HCT116 (cell line): ENCODE measurements around the gene DAGLB. TPM values are rescaled to one million over a fixed set of nuclear protein-coding genes. Genes with fewer than 3 reads are reported as not detected.

ENCODE experiments used
- ATAC-seq: fragments of 200-7000 bp; cut with Tn5 transposase; 2 replicates; pipeline ENCODE4 v1.9.1; 2020; ENCODE audit warnings: mild to moderate bottlenecking, moderate library complexity
- BruUV-seq: library from RNA; stranded (reverse); fragments of 400-500 nt; replicated peaks from 2 replicates; lab custom pipeline; 2021; lab: Mats Ljungman, UMichigan
- CTCF ChIA-PET: fragments of 300-600 bp; sonication (Branson Sonifier 250); formaldehyde crosslinking; loops from one replicate; lab custom pipeline; 2021; ENCODE audit warnings: antibody characterized with exemption; lab: Charles Lee
- POLR2A ChIA-PET: fragments of 300-600, 350-600 bp; sonication (Branson Sonifier 250); formaldehyde crosslinking; loops from one replicate; lab custom pipeline; 2021; ENCODE audit warnings: antibody characterized with exemption; lab: Charles Lee
- RAD21 ChIA-PET, 2 experiments: fragments of 300-600 bp; sonication (Branson Sonifier 250); formaldehyde crosslinking; loops; one replicate each; lab custom pipeline; 2023; ENCODE audit warnings: low total read pairs in 2 of 2; ENCODE audit not compliant: uncharacterized antibody in 2 of 2, unreplicated experiment in 2 of 2, low non-redundant PET in 1 of 2; lab: Charles Lee
- DNase-seq: peaks from one replicate; pipeline ENCODE4 v3.0.0-alpha.2; 2010; ENCODE audit warnings: low read depth, low spot score
- H2AFZ ChIP-seq: fragments of 200-600 bp; shearing (Covaris generic), sonication (generic); 2 replicates; pipeline ENCODE4 v1.6.1; 2017; ENCODE audit warnings: low read depth, mixed run types, mixed read lengths, antibody characterized with exemption, low read length; ENCODE audit not compliant: poor library complexity, severe bottlenecking
- H3K27ac ChIP-seq: 2 replicates; pipeline ENCODE4 v1.5.1; 2012; ENCODE audit warnings: low read depth, low read length
- H3K27me3 ChIP-seq: fragments of 200-600 bp; sonication (generic); 2 replicates; pipeline ENCODE4 v1.6.1; 2016; ENCODE audit warnings: mixed run types, low read length, mixed read lengths; ENCODE audit not compliant: insufficient read depth
- H3K36me3 ChIP-seq, 2 experiments: fragments of 200-500 bp in 1 of 2; fragments of 200-600 bp in 1 of 2; sonication (Bioruptor generic) in 1 of 2; sonication (generic) in 1 of 2; 2 replicates each; pipeline versions ENCODE4 v1.5.1 to v1.6.1; 2014 to 2016; ENCODE audit warnings: low read length in 2 of 2, inconsistent platforms in 1 of 2, mixed read lengths in 1 of 2, mixed run types in 1 of 2; ENCODE audit not compliant: insufficient read depth in 2 of 2, control insufficient read depth in 1 of 2
- H3K4me1 ChIP-seq, 2 experiments: fragments of 200-600 bp in 1 of 2; sonication (generic) in 1 of 2; 2 replicates each; pipeline versions ENCODE4 v1.5.1 to v1.6.1; 2012 to 2017; ENCODE audit warnings: low read length in 2 of 2, inconsistent platforms in 1 of 2, mild to moderate bottlenecking in 1 of 2, mixed read lengths in 1 of 2, mixed run types in 1 of 2, moderate library complexity in 1 of 2; ENCODE audit not compliant: insufficient read depth in 2 of 2, control insufficient read depth in 1 of 2
- H3K4me2 ChIP-seq: fragments of 200-600 bp; sonication (generic); 2 replicates; pipeline ENCODE4 v1.6.1; 2017; ENCODE audit warnings: mixed run types, low read length, mixed read lengths
- H3K4me3 ChIP-seq, 2 experiments: fragments of 200-600 bp in 1 of 2; sonication (generic) in 1 of 2; replicated peaks in 1 of 2; 2 replicates each; pipeline ENCODE4 v1.5.1; 2011 to 2016; ENCODE audit warnings: low read length in 2 of 2, control low read depth in 1 of 2, low read depth in 1 of 2, mild to moderate bottlenecking in 1 of 2, mixed read lengths in 1 of 2, mixed run types in 1 of 2
- H3K79me2 ChIP-seq: fragments of 200-600 bp; sonication (generic); 2 replicates; pipeline ENCODE4 v1.6.1; 2017; ENCODE audit warnings: mild to moderate bottlenecking, mixed run types, low read length, moderate library complexity, mixed read lengths; ENCODE audit not compliant: insufficient read depth
- H3K9ac ChIP-seq: fragments of 200-600 bp; sonication (generic); 2 replicates; pipeline ENCODE4 v1.6.1; 2016; ENCODE audit warnings: low read length, mixed read lengths
- H3K9me2 ChIP-seq: fragments of 200-600 bp; sonication (generic), shearing (Covaris generic); 2 replicates; pipeline ENCODE4 v1.6.1; 2017; ENCODE audit warnings: mixed run types, mild to moderate bottlenecking, moderate library complexity; ENCODE audit not compliant: insufficient read depth
- H3K9me3 ChIP-seq, 2 experiments: fragments of 200-500 bp in 1 of 2; fragments of 200-600 bp in 1 of 2; sonication (Bioruptor generic) in 1 of 2; sonication (generic) in 1 of 2; 2 replicates each; pipeline ENCODE4 v1.6.1; 2014 to 2017; ENCODE audit warnings: low read length in 2 of 2, mixed read lengths in 2 of 2, inconsistent platforms in 1 of 2, low read depth in 1 of 2, mild to moderate bottlenecking in 1 of 2, mixed run types in 1 of 2, moderate library complexity in 1 of 2; ENCODE audit not compliant: control insufficient read depth in 1 of 2, insufficient read depth in 1 of 2
- H4K20me1 ChIP-seq: fragments of 200-600 bp; sonication (generic), shearing (Covaris generic); 2 replicates; pipeline ENCODE4 v1.6.1; 2017; ENCODE audit warnings: mixed run types, mild to moderate bottlenecking, moderate library complexity; ENCODE audit not compliant: insufficient read depth
- ATF3 ChIP-seq: IDR thresholded peaks from 2 replicates; pipeline ENCODE4 v1.6.1; 2012
- CEBPB ChIP-seq: IDR thresholded peaks from 2 replicates; pipeline ENCODE4 v1.6.1; 2012; ENCODE audit warnings: low read depth
- CTCF ChIP-seq, 3 experiments: fragments of 200-600 bp in 1 of 3; sonication (generic) in 1 of 3; IDR thresholded peaks in 2 of 3; conservative IDR thresholded peaks in 1 of 3; 2 replicates each; pipeline ENCODE4 v1.5.1; 2012 to 2017; ENCODE audit warnings: low read depth in 2 of 3, low read length in 2 of 3, antibody characterized with exemption in 1 of 3, borderline replicate concordance in 1 of 3, control low read depth in 1 of 3, mild to moderate bottlenecking in 1 of 3, mixed read lengths in 1 of 3, mixed run types in 1 of 3, moderate library complexity in 1 of 3; ENCODE audit not compliant: insufficient read depth in 1 of 3
- EGR1 ChIP-seq: IDR thresholded peaks from 2 replicates; pipeline ENCODE4 v1.6.1; 2012; ENCODE audit warnings: low read depth
- ELF1 ChIP-seq: IDR thresholded peaks from 2 replicates; pipeline ENCODE4 v1.6.1; 2012; ENCODE audit warnings: low read depth, borderline replicate concordance
- EZH2 ChIP-seq: fragments of 200-600 bp; sonication (generic); IDR thresholded peaks from 2 replicates; pipeline ENCODE4 v1.6.1; 2017; ENCODE audit warnings: antibody characterized with exemption, mixed run types
- EZH2phosphoT487 ChIP-seq: fragments of 200-600 bp; IDR thresholded peaks from 2 replicates; pipeline ENCODE4 v1.6.1; 2018; ENCODE audit warnings: antibody characterized with exemption, borderline replicate concordance
- FOSL1 ChIP-seq: IDR thresholded peaks from 2 replicates; pipeline ENCODE4 v1.6.1; 2012; ENCODE audit warnings: low read depth
- JUND ChIP-seq: IDR thresholded peaks from 2 replicates; pipeline ENCODE4 v1.6.1; 2012
- POLR2A ChIP-seq: IDR thresholded peaks from 2 replicates; pipeline ENCODE4 v1.7.0; 2011; ENCODE audit warnings: borderline replicate concordance; ENCODE audit not compliant: insufficient read depth, insufficient read length; ENCODE audit errors: extremely low read depth
- RAD21 ChIP-seq: IDR thresholded peaks from 2 replicates; pipeline ENCODE4 v1.6.1; 2012; ENCODE audit warnings: low read depth, mild to moderate bottlenecking
- SIN3A ChIP-seq: IDR thresholded peaks from 2 replicates; pipeline ENCODE4 v1.6.1; 2012; ENCODE audit warnings: low read depth
- SP1 ChIP-seq: IDR thresholded peaks from 2 replicates; pipeline ENCODE4 v1.6.1; 2012; ENCODE audit warnings: low read depth
- TCF7L2 ChIP-seq: IDR thresholded peaks from 2 replicates; pipeline ENCODE4 v1.7.0; 2011; ENCODE audit warnings: borderline replicate concordance, inconsistent platforms; ENCODE audit not compliant: insufficient read depth, insufficient read length; ENCODE audit errors: extremely low read depth
- YY1 ChIP-seq: IDR thresholded peaks from 2 replicates; pipeline ENCODE4 v1.6.1; 2011; ENCODE audit warnings: low read length, low read depth, moderate library complexity, mild to moderate bottlenecking; ENCODE audit not compliant: insufficient replicate concordance; ENCODE audit errors: extremely low read depth
- ZNF274 ChIP-seq: fragments of 200-500 bp; sonication (Bioruptor generic); IDR thresholded peaks from 2 replicates; pipeline ENCODE4 v1.6.1; 2014; ENCODE audit warnings: mild to moderate bottlenecking, low read depth, low read length, inconsistent platforms
- intact Hi-C: fragments of 100-400 bp; cut with micrococcal nuclease; formaldehyde crosslinking; loops from 2 replicates; pipeline ENCODE4 v1.10.0; 2022
- total RNA-seq: library from RNA; stranded (reverse); gene quantifications from one replicate; pipeline ENCODE4 v1.2.1, GENCODE V29; 2021; ENCODE audit not compliant: unreplicated experiment
- TF ChIP-seq, protein P1 (sequence below): IDR thresholded peaks from 2 replicates; pipeline ENCODE4 v1.6.1; 2012; ENCODE audit warnings: low read depth

The DAGLB gene
- total RNA-seq, 1 experiment from 2014 or later: 30.2 TPM

DNA sequence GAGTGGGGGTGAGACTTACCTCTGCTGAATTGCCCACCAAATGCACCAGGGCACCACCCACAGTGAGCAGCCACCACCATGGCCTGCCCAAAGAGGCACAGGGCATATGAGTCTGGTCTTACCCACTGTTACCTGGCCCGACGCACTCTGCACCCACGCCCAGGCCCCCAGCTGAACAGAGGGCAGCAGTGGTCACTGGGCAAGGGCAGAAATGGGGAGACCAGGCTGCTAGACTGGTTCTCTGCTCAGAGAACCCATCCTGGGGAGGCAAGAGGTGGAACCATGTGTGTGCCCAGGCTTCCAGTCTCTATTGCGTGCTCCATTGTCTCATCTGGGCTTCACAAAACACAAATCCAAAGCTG, 39.4 kb upstream of the DAGLB start:
- no peaks in the 10 kb centered on the region for H3K27me3 ChIP-seq
- POLR2A ChIA-PET: no interaction called here
- H2AFZ ChIP-seq: no peak overlapping the region
- H3K9me3 ChIP-seq: no peaks in the 10 kb centered on the region
- peaks cover 9 to 17% of the 10 kb centered on the region in 2 experiments for H3K4me1 ChIP-seq
- ATAC-seq (no peak), DNase-seq (no peak)
- no peaks in the 10 kb centered on the region for H3K9me2 ChIP-seq
- TF ChIP-seq EGR1 (no peak), FOSL1 (no peak), JUND (no peak), CTCF (IDR thresholded peaks at IDR 0.05 in 2 of 3, conservative IDR thresholded peaks at IDR 0.05 in 1 of 3; ENCODE audit: borderline replicate concordance in 1 of 3, insufficient read depth in 1 of 3, low read depth in 2 of 3, low read length in 2 of 3) (no peak), RAD21 (no peak), YY1 (no peak), EZH2 (no peak), EZH2phosphoT487 (no peak), SP1 (no peak), ELF1 (no peak), ATF3 (no peak), ZNF274 (no peak), CEBPB (no peak), SIN3A (no peak), TCF7L2 (no peak), POLR2A (no peak)
- TF ChIP-seq, protein P1, sequence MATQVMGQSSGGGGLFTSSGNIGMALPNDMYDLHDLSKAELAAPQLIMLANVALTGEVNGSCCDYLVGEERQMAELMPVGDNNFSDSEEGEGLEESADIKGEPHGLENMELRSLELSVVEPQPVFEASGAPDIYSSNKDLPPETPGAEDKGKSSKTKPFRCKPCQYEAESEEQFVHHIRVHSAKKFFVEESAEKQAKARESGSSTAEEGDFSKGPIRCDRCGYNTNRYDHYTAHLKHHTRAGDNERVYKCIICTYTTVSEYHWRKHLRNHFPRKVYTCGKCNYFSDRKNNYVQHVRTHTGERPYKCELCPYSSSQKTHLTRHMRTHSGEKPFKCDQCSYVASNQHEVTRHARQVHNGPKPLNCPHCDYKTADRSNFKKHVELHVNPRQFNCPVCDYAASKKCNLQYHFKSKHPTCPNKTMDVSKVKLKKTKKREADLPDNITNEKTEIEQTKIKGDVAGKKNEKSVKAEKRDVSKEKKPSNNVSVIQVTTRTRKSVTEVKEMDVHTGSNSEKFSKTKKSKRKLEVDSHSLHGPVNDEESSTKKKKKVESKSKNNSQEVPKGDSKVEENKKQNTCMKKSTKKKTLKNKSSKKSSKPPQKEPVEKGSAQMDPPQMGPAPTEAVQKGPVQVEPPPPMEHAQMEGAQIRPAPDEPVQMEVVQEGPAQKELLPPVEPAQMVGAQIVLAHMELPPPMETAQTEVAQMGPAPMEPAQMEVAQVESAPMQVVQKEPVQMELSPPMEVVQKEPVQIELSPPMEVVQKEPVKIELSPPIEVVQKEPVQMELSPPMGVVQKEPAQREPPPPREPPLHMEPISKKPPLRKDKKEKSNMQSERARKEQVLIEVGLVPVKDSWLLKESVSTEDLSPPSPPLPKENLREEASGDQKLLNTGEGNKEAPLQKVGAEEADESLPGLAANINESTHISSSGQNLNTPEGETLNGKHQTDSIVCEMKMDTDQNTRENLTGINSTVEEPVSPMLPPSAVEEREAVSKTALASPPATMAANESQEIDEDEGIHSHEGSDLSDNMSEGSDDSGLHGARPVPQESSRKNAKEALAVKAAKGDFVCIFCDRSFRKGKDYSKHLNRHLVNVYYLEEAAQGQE: no peak
- H3K79me2 ChIP-seq: peaks cover 18% of the 10 kb centered on the region
- no peak overlapping the region for H3K4me2 ChIP-seq
- H3K4me3 ChIP-seq: no peak overlapping the region
- no peak overlapping the region for H3K9ac ChIP-seq
- RAD21 ChIA-PET: no interaction called here
- H4K20me1 ChIP-seq: peaks cover 4% of the 10 kb centered on the region; the same call in 1 of the 2 replicates
- no peak overlapping the region for H3K27ac ChIP-seq
- CTCF ChIA-PET: no interaction called here
- no peaks in the 10 kb centered on the region; a peak in 1 of 4 replicates for H3K36me3 ChIP-seq
- intact Hi-C loops: no loop called here
- BruUV-seq: no TSS peak
